HEK293T (cell line): ENCODE measurements around the gene BIRC6.

Experiments used
- CTCF ChIA-PET: fragments of 350-600 bp; formaldehyde crosslinking; extraction: SDS; loops from one replicate; lab custom pipeline; 2021; ENCODE audit warnings: antibody characterized with exemption, inconsistent platforms; lab: Yijun Ruan, JAX
- POLR2A ChIA-PET: fragments of 350-600 bp; formaldehyde crosslinking; extraction: SDS; loops from one replicate; lab custom pipeline; 2020; ENCODE audit warnings: antibody characterized with exemption, inconsistent platforms; lab: Yijun Ruan, JAX
- DNase-seq: peaks from one replicate; pipeline ENCODE4 v3.0.0; 2012; ENCODE audit warnings: mixed read lengths; ENCODE audit errors: extremely low spot score
- ARNT ChIP-seq: fragments of 450-650 bp; IDR thresholded peaks from 2 replicates; pipeline ENCODE4 v1.6.1; 2017; ENCODE audit warnings: mild to moderate bottlenecking
- BHLHE40 ChIP-seq: fragments of 450-650 bp; IDR thresholded peaks from 2 replicates; pipeline ENCODE4 v1.6.1; 2016; ENCODE audit warnings: mild to moderate bottlenecking, moderate library complexity, borderline replicate concordance
- CTBP1 ChIP-seq: fragments of 450-650 bp; IDR thresholded peaks from 2 replicates; pipeline ENCODE4 v1.6.1; 2016; ENCODE audit warnings: borderline replicate concordance
- ELF4 ChIP-seq: fragments of 450-650 bp; IDR thresholded peaks from 2 replicates; pipeline ENCODE4 v1.6.1; 2017; ENCODE audit warnings: antibody characterized with exemption
- FOXA1 ChIP-seq: fragments of 450-650 bp; IDR thresholded peaks from 2 replicates; pipeline ENCODE4 v1.6.1; 2016; ENCODE audit warnings: mild to moderate bottlenecking
- FOXK2 ChIP-seq: fragments of 450-650 bp; IDR thresholded peaks from 2 replicates; pipeline ENCODE4 v1.6.1; 2016; ENCODE audit warnings: mild to moderate bottlenecking
- FOXM1 ChIP-seq: fragments of 450-650 bp; IDR thresholded peaks from 2 replicates; pipeline ENCODE4 v1.6.1; 2017; ENCODE audit warnings: mild to moderate bottlenecking, borderline replicate concordance
- HDGF ChIP-seq: fragments of 450-650 bp; IDR thresholded peaks from 2 replicates; pipeline ENCODE4 v1.6.1; 2017; ENCODE audit warnings: antibody characterized with exemption, borderline replicate concordance
- L3MBTL2 ChIP-seq: fragments of 450-650 bp; conservative IDR thresholded peaks from 2 replicates; pipeline ENCODE4 v1.6.1; 2016; ENCODE audit warnings: mild to moderate bottlenecking
- LEF1 ChIP-seq: fragments of 450-650 bp; IDR thresholded peaks from 2 replicates; pipeline ENCODE4 v1.6.1; 2017; ENCODE audit warnings: mild to moderate bottlenecking, borderline replicate concordance
- NFRKB ChIP-seq: fragments of 450-650 bp; IDR thresholded peaks from 2 replicates; pipeline ENCODE4 v1.6.1; 2016; ENCODE audit warnings: mild to moderate bottlenecking, moderate library complexity
- PKNOX1 ChIP-seq: fragments of 450-650 bp; IDR thresholded peaks from 2 replicates; pipeline ENCODE4 v1.6.1; 2016
- SP1 ChIP-seq: fragments of 450-650 bp; IDR thresholded peaks from 2 replicates; pipeline ENCODE4 v1.6.1; 2017
- SUZ12 ChIP-seq: fragments of 450-650 bp; IDR thresholded peaks from 2 replicates; pipeline ENCODE4 v1.6.1; 2016; ENCODE audit warnings: mild to moderate bottlenecking
- TARDBP ChIP-seq: fragments of 450-650 bp; IDR thresholded peaks from 2 replicates; pipeline ENCODE4 v1.6.1; 2016
- ZNF384 ChIP-seq: fragments of 450-650 bp; IDR thresholded peaks from 2 replicates; pipeline ENCODE4 v1.6.1; 2016

The BIRC6 gene

GRCh38 chr2:32479993-32480392, 123.2 kb downstream of the BIRC6 start:
- POLR2A ChIA-PET, result no interaction called here
- CTCF ChIA-PET, result interaction anchor here (0.8 kb wide), 1 partner anchor 418 kb away, joined by 3 read pairs; no protein-coding TSS in a partner anchor
- no peak for DNase-seq
- TF ChIP-seq HDGF, result no peak
- TF ChIP-seq NFRKB, result no peak
- TF ChIP-seq L3MBTL2, result no peak
- TF ChIP-seq LEF1, result no peak

GRCh38 chr2:32482471-32482870, 125.6 kb downstream of the BIRC6 start:
- ChIA-PET CTCF (no interaction called here), POLR2A (no interaction called here)
- TF ChIP-seq BHLHE40, result no peak
- no peak for DNase-seq

- TF ChIP-seq FOXA1 (no peak), LEF1 (no peak), HDGF (no peak), BHLHE40 (no peak), TARDBP (no peak), SUZ12 (no peak), ARNT (no peak), NFRKB (no peak), FOXK2 (no peak), CTBP1 (no peak)
- ChIA-PET CTCF (no interaction called here), POLR2A (no interaction called here)
- DNase-seq, result no peak
Measured at GRCh38 chr2:32484937-32485336, 128.1 kb downstream of the BIRC6 start.

- CTCF ChIA-PET, result no interaction called here
- TF ChIP-seq SUZ12 (no peak), LEF1 (no peak), ZNF384 (no peak), TARDBP (no peak), ELF4 (no peak), BHLHE40 (no peak), NFRKB (no peak), FOXK2 (no peak)
- POLR2A ChIA-PET, result no interaction called here
- DNase-seq, result no peak
Measured at GRCh38 chr2:32485399-32485798, 128.6 kb downstream of the BIRC6 start.

GRCh38 chr2:32489061-32489460, 132.2 kb downstream of the BIRC6 start:
- DNase-seq, result no peak
- POLR2A ChIA-PET, result no interaction called here
- CTCF ChIA-PET, result no interaction called here
- no peak for TF ChIP-seq ARNT
- no peak for TF ChIP-seq HDGF
- no peak for TF ChIP-seq LEF1
- TF ChIP-seq SP1, result no peak
- TF ChIP-seq PKNOX1, result no peak
- no peak for TF ChIP-seq FOXA1
- TF ChIP-seq NFRKB, result no peak
- no peak for TF ChIP-seq ELF4
- TF ChIP-seq BHLHE40, result no peak
- TF ChIP-seq FOXM1, result no peak
- TF ChIP-seq TARDBP, result no peak

GRCh38 chr2:32491346-32491745, 134.5 kb downstream of the BIRC6 start:
- CTCF ChIA-PET, result no interaction called here
- POLR2A ChIA-PET, result no interaction called here
- no peak for TF ChIP-seq PKNOX1
- no peak for TF ChIP-seq TARDBP
- no peak for TF ChIP-seq SUZ12
- no peak for TF ChIP-seq FOXK2
- no peak for TF ChIP-seq ELF4
- TF ChIP-seq BHLHE40, result no peak
- no peak for TF ChIP-seq FOXM1
- no peak for TF ChIP-seq FOXA1
- TF ChIP-seq LEF1, result no peak
- no peak for TF ChIP-seq CTBP1
- TF ChIP-seq HDGF, result no peak
- TF ChIP-seq ZNF384, result no peak
- no peak for TF ChIP-seq SP1
- no peak for TF ChIP-seq ARNT
- no peak for TF ChIP-seq L3MBTL2
- no peak for TF ChIP-seq NFRKB
- DNase-seq, result no peak

GRCh38 chr2:32495139-32495538, 138.3 kb downstream of the BIRC6 start:
- TF ChIP-seq TARDBP, result no peak
- TF ChIP-seq PKNOX1, result no peak
- no peak for TF ChIP-seq FOXA1
- no peak for TF ChIP-seq L3MBTL2
- TF ChIP-seq HDGF, result no peak
- TF ChIP-seq FOXK2, result no peak
- TF ChIP-seq NFRKB, result no peak
- no peak for TF ChIP-seq BHLHE40
- TF ChIP-seq LEF1, result no peak
- TF ChIP-seq SP1, result no peak
- no peak for TF ChIP-seq ARNT
- no peak for TF ChIP-seq CTBP1
- no peak for DNase-seq
- ChIA-PET POLR2A (no interaction called here), CTCF (no interaction called here)
